GM21515 (cell line): ENCODE data around the gene TNFAIP8.

Experiments used
- ATAC-seq: cut with Tn5 transposase; IDR thresholded peaks from one replicate; pipeline ENCODE4 v1.9.1; 2021; ENCODE audit not compliant: unreplicated experiment

TNFAIP8 gene

DNA sequence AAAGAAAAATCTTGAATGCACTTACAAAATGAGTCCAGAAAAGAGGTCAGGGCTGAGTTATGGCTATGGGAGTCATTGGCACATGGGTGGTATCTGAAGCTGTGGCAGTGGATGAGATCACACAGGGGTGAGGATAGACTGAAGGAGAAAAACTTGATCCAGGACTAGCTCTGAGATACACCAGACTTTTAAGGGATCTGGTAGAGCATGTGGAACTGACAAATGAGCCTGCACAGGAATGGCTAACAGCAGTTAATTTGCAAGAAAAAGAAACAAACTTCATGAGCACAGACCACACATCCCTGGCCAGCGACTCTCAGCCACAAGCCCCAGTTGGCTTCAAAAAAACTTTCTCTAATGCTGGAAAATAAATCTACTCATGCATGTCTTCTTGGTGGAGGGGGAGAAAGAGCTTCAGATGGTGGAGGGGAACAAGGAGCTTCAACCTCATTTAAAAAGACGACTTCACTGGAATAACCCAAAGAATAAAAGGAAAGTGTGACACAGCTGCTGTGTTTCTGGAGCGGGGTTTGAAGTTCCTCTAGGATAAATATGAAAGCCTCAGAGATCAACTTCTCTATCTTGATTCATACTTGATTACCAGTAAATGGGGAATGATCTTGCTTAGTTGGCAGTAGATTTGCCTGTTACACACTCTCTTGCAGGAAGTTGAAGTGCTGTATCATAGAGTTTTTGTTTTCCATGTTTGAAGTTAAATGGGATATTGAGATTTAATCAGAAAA, 33.6 kb downstream of the TNFAIP8 start:
- no peak for ATAC-seq

DNA sequence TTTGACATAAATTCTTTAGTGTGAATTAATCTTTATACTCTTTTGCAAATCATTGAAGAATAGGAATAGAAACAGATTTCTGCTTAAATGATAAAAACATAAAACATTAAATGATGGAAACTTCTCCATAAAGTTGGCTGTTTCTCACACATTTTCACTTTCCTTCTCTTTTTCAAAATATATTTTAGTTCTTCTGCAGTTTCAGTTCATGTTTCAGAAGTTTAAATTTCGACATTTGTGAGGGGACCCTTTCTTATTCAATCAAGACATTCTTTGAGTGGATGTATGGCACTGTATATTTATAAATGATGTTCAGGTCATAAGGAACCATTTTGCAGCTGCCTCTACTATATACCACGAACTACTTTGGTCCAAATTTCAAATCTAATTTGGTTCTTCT, 34.6 kb downstream of the TNFAIP8 start:
- ATAC-seq = no peak

DNA sequence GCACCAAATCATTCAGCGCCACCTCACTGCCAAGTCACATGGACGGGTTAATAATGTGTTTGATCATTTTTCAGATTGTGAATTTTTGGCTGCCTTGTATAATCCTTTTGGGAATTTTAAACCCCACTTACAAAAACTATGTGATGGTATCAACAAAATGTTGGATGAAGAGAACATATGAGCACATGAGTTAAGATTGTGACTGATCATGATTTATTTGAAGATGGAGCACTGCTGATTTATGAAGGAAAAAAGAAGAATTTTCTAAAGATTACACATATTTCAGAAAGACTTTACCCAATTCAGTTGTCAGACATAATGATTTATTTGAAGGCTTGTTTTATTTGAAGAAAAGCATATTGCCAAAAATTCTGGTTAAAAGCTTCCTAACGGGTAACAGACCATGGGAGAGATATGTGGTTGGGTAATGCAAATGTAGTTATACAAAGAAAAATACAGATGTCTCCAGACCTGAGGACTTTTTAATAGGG, 37.4 kb downstream of the TNFAIP8 start:
- no peak for ATAC-seq

DNA sequence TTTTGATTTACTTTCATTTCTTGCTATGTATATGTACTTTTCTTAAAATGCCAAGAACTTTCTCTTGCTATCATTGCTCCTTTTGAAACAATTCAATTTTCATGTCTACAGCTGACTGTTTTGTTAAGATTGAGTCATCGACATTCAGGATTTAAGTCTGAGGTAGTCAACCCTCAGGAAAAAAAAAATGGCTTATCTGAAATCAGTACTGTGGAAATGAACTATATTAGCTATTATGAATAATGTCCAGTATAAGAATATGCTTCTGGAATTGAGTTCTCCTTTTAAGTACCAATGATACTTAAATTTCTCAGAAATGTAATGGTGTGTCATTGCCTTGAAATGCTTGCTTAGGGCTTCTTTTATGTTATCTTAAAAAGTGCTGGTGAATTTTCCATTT, 37.9 kb downstream of the TNFAIP8 start:
- ATAC-seq = no peak

DNA sequence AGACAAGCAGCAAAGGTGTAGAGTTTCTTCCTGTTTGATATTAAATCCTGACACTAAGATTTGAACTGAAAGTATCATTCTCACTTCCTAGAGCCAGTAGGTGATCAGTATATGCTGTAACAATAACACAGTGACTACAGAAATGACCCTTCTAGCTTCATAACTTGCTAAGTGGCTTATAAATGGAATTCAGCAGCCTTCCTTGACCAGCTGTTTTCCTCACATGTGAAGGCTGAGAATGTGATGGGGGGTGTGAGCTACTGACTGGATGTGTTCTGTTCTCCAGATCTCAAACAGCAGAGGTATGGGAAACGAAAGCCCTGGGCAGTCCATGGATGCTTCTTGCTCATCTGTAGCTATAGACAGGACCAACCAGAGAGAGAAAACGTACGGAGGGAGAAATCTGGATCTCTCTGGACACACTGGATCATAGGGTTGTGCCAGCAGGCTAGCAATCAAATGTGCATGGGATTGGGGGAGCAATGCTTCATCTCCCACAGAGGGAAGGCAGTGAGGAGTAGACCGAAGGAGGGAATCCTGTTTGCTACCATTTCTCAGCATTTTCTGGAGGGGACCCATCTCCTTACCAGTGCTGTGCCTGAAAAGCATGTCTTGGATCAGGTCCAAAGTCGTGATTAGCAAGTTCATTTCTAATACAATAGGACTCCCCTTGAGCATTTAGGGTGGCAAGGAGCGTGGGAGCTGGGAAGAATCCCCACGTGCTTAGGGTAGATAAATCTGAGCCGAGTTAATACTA, 39.4 kb downstream of the TNFAIP8 start:
- peak; percentile 53 for ATAC-seq

DNA sequence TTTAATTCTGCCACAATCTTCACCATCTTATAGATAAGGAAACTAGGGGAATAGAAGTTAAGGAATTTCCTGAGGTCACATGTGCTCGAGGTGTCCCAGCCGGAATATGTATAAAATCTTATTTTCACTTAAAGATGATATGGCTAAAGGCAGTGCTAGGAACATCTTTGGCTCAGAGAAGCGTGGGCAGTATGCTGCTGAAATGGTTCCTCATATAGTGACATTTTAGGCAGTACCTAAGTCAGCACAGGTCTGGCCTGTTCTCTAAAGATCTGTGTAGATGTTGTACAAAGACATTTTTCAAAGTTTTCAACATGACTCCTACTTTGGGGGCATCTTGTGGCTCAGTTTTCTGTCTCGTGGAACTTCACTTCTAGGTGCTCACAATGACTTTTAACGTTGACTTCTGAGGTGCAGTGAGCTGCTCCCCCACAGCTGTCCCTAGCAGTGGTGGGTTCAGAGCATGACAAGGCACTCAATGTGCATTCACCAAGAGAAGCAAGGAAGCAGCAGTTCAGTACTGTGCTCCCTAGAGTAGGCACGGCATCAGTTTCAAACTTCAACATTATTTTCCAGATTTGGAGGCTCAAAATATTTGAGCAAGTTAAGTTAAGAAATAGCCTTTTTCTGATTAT, 40.3 kb downstream of the TNFAIP8 start:
- peak; percentile 29 for ATAC-seq

DNA sequence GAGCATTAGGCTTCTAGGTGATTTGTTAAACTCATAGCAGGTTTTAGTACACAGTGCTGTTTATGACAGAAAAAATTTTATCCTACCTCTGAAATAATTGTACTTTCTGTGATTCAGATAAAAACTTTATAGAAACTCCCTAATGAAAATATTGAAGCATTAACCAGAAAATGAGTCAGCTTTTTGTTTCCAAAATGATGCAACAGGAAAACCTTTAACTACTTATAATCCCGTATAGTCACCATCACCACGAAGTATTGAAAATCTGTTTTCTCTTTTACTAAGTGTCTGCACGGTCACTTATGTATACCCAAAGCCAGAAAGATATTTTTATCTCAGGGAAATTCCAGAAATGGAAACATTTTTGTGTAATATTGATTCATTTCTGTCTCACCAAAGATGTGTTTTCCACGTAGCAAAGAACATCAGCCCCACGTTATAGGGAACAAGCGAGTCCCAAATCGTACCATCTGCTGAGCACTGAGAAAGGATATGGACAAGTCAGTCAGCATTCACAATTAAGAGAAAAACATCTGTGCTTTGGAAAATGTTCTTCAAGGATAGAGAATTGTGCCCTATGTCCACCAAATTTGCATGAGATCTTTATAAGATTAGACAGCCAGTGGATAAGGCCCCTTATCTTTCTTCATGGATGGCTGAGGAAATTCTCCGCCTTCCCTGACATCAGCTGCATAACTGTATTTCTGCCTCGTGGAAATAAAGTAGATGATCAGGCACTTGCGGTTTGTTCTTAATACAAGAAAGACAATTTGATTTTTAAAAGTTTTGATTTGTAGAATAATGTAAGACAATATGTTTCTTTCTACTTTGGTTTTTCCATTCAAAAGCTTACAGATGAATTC, 41.9 kb downstream of the TNFAIP8 start:
- ATAC-seq = peak; percentile 38

DNA sequence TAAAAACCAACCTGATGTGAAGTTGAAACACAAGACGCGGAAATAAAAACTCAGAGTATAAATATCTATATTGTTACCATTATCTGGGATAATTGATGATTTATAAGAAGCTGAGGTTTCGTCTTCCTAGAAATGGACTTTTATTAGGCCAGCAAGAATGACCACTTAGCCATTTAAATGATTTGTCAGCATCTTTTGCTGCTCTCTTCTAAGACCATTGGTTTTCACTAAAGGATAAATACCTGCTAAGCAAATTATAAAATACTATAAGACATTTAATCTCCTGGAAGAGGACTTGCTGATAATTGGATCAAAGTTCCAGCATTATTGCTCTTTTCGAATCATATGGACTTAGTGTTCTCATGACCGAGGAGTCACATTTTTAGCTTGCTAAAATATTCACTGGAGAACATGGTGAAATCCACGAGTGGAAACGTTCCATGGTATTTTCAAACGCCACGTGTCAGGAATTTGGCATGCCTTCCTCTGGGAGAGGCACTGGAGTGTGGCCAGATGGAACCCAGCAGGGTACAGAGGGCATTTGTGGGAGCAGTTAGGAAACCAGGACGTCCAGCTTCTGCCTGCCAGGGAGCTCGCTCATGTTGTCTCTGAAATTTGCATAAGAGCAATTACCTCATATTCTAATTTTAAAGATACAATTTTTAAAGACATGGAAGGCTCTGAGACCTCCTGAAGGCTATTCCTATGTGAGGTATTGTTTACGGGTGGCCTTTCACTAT, 43.1 kb downstream of the TNFAIP8 start:
- ATAC-seq = no peak

DNA sequence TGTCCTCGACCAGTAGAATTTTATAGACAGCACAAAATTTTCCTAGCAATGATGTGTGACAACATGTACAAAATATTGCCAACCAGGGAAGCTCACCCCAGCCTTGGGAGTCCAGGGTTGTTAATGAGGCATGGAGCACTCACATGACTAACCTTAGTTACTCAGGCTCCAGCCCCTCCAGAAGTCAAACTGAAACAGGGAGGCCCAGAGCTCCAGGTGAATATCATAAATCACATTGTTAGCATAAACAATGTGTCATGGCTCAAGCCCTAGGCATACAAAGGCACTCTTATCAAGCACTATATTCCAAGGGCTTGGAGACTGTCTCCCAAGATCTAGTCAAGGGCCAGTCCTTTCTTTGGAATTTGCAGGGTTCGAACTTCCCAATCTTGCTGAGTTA, 44.4 kb downstream of the TNFAIP8 start:
- no peak for ATAC-seq

DNA sequence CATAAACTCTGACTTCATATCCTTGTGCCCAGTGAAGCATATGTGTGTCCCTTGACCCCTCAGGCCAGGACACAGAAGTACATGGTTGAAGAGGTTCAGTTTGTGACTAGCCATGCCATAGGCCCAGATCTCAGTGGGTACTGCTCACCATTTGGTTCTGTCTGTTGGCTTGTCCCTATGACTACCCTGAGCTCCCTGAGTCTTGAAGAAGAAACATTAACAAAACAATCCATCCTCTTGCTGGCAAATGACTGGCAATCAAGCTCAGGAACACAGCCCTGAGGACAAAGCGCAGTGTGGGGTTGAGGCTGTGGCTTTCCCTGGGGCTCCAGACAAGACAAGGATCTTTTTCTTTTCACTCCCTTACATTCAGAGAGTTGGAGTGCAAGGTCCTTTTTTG, 46.3 kb downstream of the TNFAIP8 start:
- ATAC-seq = no peak

DNA sequence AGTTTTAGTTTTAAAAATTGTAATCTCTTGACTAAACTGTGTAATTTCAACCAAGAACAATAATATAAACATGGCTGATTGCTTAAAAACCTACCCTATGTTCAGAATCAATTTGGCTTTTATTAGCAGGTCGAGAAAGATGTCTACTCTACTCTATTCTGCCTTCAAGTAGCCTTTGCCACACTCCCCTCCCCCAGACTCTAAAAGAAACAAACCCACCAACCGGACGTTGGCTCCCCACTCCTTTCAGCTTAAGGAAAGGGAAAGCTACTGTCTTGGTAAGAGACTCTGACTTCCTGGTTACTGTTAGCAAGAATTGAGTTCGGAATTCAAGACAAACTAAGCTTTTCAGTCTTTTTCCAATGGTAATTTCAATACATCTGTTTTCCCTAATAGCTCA, 46.7 kb downstream of the TNFAIP8 start:
- no peak for ATAC-seq

DNA sequence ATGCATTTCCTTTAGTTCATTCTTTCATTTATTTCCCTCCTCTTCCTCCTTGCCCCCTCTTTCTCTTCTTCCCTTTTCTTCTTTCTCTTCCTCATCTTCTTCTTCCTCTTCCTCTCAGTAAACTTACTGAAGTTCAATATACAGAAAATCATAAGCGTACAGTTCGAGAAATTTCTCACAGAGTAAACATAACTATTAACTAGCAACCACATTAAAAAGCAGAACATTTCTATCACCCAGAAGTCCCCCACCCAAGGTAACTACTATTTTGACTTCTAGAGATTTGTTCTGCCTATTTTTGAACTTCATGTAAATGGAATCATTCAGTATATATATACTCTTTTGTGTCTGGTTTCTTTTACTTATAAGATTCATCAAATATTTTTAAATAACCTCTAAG, 48.2 kb downstream of the TNFAIP8 start:
- ATAC-seq = no peak

DNA sequence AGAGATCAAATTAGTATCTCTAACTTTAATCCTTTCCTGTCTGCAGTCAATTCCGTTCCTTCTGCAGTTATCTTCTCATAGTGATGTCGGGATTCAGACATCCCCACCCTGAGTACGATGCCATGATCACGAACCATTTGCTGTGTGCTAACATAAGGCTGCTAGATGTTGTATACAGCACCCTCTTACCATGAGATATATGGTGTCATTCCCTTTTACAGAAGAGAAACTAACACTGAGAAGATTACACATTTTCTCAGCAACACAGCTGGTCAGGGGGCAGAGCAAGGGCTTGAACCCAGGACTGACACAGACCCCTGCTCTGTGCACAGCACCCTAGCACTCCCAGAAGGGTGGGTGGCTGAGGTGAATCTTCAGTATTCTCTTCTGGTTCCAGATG, 49.6 kb downstream of the TNFAIP8 start:
- no peak for ATAC-seq

DNA sequence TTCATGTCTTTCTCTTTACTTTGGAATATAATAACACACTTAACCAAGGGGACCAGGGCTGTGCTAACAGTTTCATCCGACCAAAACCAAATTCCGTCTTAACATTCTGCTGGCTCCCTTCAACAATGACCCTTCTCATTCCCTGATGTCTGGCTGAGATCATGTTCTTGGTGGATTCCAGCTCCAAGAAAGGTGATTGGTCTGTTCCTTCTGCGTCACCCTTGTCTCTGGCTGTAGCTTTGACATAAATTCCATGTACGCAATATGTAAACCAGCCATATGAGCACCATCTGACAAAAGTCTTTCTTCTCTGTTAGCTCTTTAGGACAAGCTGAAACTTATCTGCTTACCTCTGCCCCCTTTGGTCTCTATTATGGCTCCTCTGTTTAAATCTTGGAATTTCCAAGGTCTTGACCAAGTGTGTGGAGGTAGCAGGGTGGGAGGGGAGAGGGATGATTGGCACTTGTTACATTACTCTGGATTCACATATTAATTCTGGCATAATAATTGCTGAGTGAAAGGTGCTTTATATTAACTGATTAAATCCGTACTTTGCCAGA, 50.8 kb downstream of the TNFAIP8 start:
- ATAC-seq = no peak

DNA sequence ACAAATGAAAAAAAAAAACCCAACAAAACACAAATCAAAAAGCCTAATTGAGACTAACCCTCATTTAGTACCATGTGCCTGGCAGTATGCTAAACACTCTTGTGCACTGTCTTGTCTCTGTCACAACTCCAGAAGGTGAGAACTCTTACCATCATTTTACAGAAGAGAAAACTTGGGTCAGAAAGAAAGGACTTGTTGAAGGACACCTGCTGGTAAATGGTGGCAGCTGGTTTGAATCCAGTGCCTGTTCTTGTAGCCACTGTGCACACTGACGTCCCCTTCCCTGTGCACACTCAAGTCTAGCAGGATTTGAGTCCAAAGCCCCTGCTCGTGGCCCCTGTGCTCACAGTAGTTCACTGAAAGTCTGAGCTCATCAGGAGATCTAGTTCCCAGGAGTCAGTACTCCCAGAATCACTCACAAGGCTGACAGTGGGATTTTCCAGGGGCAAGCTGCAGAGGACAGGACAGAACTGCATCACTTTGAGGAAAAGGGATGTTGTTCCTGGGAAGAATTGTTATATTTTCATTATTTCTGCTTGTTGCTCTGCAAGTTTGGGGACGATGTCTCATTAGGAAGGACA, 53.5 kb downstream of the TNFAIP8 start:
- ATAC-seq = peak; percentile 40

DNA sequence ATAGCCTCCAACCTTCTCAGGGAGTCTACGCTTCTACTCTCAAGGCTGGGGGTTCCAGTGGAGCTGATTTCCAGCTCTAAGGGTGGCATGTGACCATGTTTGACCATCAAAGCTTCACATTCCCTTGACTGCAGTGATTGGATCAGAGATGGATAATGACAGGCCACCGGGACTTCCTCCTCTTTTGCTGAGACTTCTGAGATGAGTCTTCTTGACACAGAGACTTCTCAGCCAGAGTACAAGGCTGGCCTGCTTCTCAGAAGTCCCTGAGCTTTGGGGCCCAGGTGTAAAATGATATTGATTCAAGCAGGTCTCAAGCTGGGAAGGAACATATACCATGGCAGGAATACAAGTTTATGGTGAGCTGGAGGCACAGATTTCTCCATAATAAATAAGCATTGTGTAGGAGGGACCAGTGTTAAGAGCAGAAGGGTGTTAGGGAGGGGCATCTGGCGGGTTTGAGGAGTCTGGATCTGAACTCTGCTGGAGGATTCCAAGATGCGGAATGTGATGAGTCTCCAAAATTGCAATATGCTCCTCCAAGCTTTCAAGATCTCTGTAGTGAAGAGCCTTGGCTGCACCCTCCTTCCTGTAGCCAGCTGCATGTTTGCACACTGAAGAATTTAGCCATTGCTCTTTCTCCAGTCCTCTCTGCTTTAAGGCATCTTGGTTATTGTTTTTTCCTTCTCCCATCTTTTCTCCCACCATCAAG, 54.8 kb downstream of the TNFAIP8 start:
- no peak for ATAC-seq

DNA sequence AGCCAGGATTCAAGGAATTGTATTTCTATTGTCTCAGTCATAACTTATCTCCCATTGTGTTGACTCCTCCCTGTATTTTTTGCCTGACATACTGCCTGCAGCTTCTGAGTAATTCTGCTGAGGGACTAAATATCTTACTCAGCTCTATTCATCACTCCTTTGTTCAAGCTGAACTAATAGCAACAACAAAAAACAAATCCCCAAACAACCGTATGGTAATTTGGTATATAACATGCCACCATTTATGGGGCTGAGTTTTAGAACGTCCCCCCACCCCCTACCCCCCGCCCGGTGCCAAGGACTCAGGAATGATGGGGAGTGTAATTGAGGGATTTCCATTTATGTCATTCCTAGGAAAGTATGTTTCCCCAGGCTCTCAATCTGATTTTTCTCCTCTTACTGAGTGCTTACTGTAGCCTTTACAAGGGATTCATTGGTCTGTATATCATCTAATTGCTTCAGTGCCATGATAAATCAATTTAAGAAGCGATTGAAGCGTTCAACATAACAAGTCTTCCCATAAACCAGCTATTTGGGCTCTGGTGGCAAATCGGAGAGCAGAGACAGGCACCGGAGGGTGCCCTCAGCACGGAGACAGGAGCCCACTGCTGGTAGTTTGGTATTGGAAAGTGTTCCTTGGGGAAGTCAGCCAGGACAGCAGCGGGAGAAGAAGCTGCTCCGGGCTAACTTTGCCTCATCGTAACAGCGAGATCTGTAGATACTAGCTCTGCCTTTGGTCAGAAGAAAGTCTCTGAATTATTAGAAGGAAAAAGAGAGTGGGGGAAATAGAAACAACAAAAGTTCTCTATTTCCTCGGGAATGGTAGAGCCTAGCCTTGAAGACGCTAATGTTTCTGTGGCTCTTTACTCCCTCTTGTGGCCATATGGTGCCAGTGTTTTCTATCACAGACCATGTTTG, 55.8 kb downstream of the TNFAIP8 start:
- peak; percentile 71 for ATAC-seq
